ENCODE results near the gene PCCA.
"Not testable (repeated sequence)": the region's sequence is repeated elsewhere in the genome, so short reads cannot be mapped to it uniquely, and the experiment has no call there.

PCCA gene

DNA sequence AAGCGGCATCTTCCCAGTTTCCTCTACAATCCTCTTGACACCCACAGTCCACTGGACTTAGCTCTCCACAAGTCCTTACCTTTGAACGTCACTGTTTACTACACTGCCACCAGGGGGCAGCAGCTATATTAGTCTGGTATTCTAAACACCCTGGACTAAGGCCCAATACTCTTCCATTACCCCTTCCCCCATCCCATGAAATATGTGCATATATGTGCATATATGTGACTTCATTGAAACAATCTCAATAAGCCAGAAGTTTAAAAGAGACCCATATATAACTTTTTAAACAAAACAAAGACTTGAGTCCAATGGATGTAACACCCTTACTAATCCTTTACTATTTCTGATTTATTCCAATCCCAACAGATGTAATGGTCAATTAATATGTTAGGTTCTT is 484.2 kb downstream of the PCCA start:
- Histone ChIP-seq H3K9me3 (no peaks in the 10 kb centered on the region), H3K36me3 (no peaks in the 10 kb centered on the region), H3K27me3 (no peaks in the 10 kb centered on the region), H3K4me1 (ENCODE audit: control insufficient read depth in 1 of 2, insufficient read depth in 1 of 2, low read depth in 1 of 2, low read length in 1 of 2) (no peaks in the 10 kb centered on the region), H3K27ac (no peak overlapping the region), H3K4me3 (ENCODE audit: low read depth in 1 of 2, low read length in 1 of 2) (no peak overlapping the region)
- TF ChIP-seq, protein P1, sequence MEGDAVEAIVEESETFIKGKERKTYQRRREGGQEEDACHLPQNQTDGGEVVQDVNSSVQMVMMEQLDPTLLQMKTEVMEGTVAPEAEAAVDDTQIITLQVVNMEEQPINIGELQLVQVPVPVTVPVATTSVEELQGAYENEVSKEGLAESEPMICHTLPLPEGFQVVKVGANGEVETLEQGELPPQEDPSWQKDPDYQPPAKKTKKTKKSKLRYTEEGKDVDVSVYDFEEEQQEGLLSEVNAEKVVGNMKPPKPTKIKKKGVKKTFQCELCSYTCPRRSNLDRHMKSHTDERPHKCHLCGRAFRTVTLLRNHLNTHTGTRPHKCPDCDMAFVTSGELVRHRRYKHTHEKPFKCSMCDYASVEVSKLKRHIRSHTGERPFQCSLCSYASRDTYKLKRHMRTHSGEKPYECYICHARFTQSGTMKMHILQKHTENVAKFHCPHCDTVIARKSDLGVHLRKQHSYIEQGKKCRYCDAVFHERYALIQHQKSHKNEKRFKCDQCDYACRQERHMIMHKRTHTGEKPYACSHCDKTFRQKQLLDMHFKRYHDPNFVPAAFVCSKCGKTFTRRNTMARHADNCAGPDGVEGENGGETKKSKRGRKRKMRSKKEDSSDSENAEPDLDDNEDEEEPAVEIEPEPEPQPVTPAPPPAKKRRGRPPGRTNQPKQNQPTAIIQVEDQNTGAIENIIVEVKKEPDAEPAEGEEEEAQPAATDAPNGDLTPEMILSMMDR (IDR thresholded peaks at IDR 0.05): peak; percentile 60

DNA sequence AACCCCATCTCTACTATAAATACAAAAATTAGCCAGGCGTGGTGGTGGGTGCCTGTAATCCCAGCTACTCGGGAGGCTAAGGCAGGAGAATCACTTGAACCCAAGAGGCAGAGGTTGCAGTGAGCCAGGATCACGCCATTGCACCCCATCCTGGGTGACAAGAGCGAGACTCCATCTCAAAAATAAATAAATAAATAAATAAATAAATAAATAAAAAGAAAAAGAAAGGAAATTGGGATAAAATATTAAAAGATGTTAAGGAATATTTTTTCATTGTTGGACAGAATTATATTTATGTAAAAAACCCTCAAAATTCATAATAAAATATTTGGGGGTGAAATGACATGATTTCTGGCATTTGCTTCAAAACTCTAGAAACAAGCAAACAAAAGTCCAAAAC is 488.3 kb downstream of the PCCA start:
- not testable (repeated sequence) for H3K4me1 ChIP-seq (ENCODE audit: control insufficient read depth in 1 of 2, insufficient read depth in 1 of 2, low read depth in 1 of 2, low read length in 1 of 2); H3K27me3 ChIP-seq; H3K27ac ChIP-seq; H3K4me3 ChIP-seq (ENCODE audit: low read depth in 1 of 2, low read length in 1 of 2); H3K9me3 ChIP-seq; H3K36me3 ChIP-seq
